Trophoblast cell (in vitro differentiated cells and primary cell): ENCODE results near the gene TM9SF2.

Experiments used
- DNase-seq, 2 donors: peaks; one replicate each; pipeline ENCODE4 v3.0.0-alpha.2; 2016
- H2AFZ ChIP-seq: 2 replicates; pipeline ENCODE4 v1.6.1; 2013; ENCODE audit warnings: low read length, moderate library complexity, mild to moderate bottlenecking; ENCODE audit not compliant: insufficient read depth, poor library complexity
- H2AK5ac ChIP-seq: 2 replicates; pipeline ENCODE4 v1.6.1; 2013; ENCODE audit warnings: mild to moderate bottlenecking, low read length
- H2BK120ac ChIP-seq: 2 replicates; pipeline ENCODE4 v1.6.1; 2013; ENCODE audit warnings: low read length, mild to moderate bottlenecking, moderate library complexity; ENCODE audit not compliant: insufficient read depth, poor library complexity
- H2BK12ac ChIP-seq: 2 replicates; pipeline ENCODE4 v1.6.1; 2013; ENCODE audit warnings: mild to moderate bottlenecking, low read length, moderate library complexity
- H2BK5ac ChIP-seq: 2 replicates; pipeline ENCODE4 v1.6.1; 2013; ENCODE audit warnings: low read length, low read depth, moderate library complexity, mild to moderate bottlenecking; ENCODE audit not compliant: poor library complexity
- H3K14ac ChIP-seq: 2 replicates; pipeline ENCODE4 v1.6.1; 2013; ENCODE audit warnings: mild to moderate bottlenecking, low read length
- H3K18ac ChIP-seq: 2 replicates; pipeline ENCODE4 v1.6.1; 2013; ENCODE audit warnings: mild to moderate bottlenecking, low read length
- H3K23ac ChIP-seq: 2 replicates; pipeline ENCODE4 v1.6.1; 2013; ENCODE audit warnings: low read length
- H3K27ac ChIP-seq: 2 replicates; pipeline ENCODE4 v1.5.1; 2013; ENCODE audit warnings: low read depth, mild to moderate bottlenecking, inconsistent platforms, low read length, moderate library complexity
- H3K27me3 ChIP-seq: 2 replicates; pipeline ENCODE4 v1.6.1; 2013; ENCODE audit warnings: inconsistent platforms, mild to moderate bottlenecking, low read length, moderate library complexity; ENCODE audit not compliant: insufficient read depth
- H3K36me3 ChIP-seq, 2 experiments: 1 replicate in 1 of 2; 2 replicates in 1 of 2; pipeline ENCODE4 v1.6.1; 2013; ENCODE audit warnings: low read length in 2 of 2, mild to moderate bottlenecking in 2 of 2, moderate library complexity in 1 of 2; ENCODE audit not compliant: insufficient read depth in 2 of 2, control insufficient read depth in 1 of 2
- H3K4ac ChIP-seq: 2 replicates; pipeline ENCODE4 v1.6.1; 2013; ENCODE audit warnings: low read depth, mild to moderate bottlenecking, low read length, moderate library complexity
- H3K4me1 ChIP-seq, 2 experiments: 1 replicate in 1 of 2; 2 replicates in 1 of 2; pipeline ENCODE4 v1.6.1; 2013; ENCODE audit warnings: low read length in 2 of 2, mild to moderate bottlenecking in 2 of 2, moderate library complexity in 1 of 2; ENCODE audit not compliant: insufficient read depth in 2 of 2, control insufficient read depth in 1 of 2
- H3K4me2 ChIP-seq: 2 replicates; pipeline ENCODE4 v1.6.1; 2013; ENCODE audit warnings: inconsistent platforms, mild to moderate bottlenecking, low read length, moderate library complexity
- H3K4me3 ChIP-seq: 2 replicates; pipeline ENCODE4 v1.5.1; 2013; ENCODE audit warnings: mild to moderate bottlenecking, low read depth, low read length, inconsistent platforms
- H3K79me1 ChIP-seq: one replicate; pipeline ENCODE4 v1.6.1; 2013; ENCODE audit warnings: low read length
- H3K79me2 ChIP-seq: 2 replicates; pipeline ENCODE4 v1.6.1; 2013; ENCODE audit warnings: low read length, mild to moderate bottlenecking; ENCODE audit not compliant: control insufficient read depth, insufficient read depth, poor library complexity
- H3K9ac ChIP-seq: 2 replicates; pipeline ENCODE4 v1.6.1; 2013; ENCODE audit warnings: mild to moderate bottlenecking, low read length
- H3K9me3 ChIP-seq: 2 replicates; pipeline ENCODE4 v1.6.1; 2013; ENCODE audit warnings: low read depth, mild to moderate bottlenecking, control low read depth, inconsistent platforms, low read length; ENCODE audit not compliant: insufficient read depth
- H4K12ac ChIP-seq: 2 replicates; pipeline ENCODE4 v1.6.1; 2013; ENCODE audit warnings: low read depth, mild to moderate bottlenecking, low read length, moderate library complexity
- H4K8ac ChIP-seq: 2 replicates; pipeline ENCODE4 v1.6.1; 2013; ENCODE audit warnings: low read depth, mild to moderate bottlenecking, low read length, moderate library complexity
- H4K91ac ChIP-seq: one replicate; pipeline ENCODE4 v1.6.1; 2013; ENCODE audit warnings: low read depth, mild to moderate bottlenecking, low read length, moderate library complexity
- WGBS: extraction: QIAGEN DNeasy Blood & Tissue Kit; methylation state at CpG from one replicate; pipeline ENCODE4 v1.1.7; 2013; ENCODE audit warnings: missing lambda C conversion rate; ENCODE audit not compliant: insufficient read length, insufficient coverage; ENCODE audit errors: extremely low coverage; 5-methylcytosine and 5-hydroxymethylcytosine counted together

TM9SF2 gene

DNA sequence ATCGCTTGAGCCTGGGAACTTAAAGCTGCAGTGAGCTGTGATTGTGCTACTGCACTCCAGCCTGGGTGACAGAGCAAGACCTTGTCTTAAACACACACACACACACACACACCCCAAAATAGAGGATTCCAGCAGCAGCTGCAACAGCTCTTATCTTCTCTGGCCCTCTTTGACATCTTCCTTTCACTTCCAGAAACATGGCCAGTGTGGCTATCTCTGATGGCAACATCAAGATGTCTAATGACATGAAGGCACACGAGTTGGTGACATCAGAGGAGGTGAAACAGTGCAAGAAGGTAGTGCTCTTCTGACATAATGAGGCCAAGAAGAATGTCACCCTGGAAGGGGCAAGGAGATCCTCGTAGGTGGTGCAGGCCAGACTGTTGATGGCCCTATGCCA lies 81.2 kb downstream of the TM9SF2 start:
- WGBS = no CpG with 5 or more reads among the region's 3 CpGs
- Histone ChIP-seq H2BK5ac (no peak overlapping the region), H2BK120ac (no peak overlapping the region), H3K4me2 (no peak overlapping the region), H4K8ac (no peak overlapping the region), H3K4ac (no peak overlapping the region), H3K27me3 (no peaks in the 10 kb centered on the region), H3K18ac (no peak overlapping the region), H2AFZ (no peak overlapping the region), H3K14ac (no peak overlapping the region), H3K79me1 (no peaks in the 10 kb centered on the region), H3K9ac (no peak overlapping the region), H3K79me2 (no peaks in the 10 kb centered on the region), H4K91ac (no peak overlapping the region), H3K27ac (no peak overlapping the region), H3K9me3 (no peaks in the 10 kb centered on the region), H2AK5ac (no peak overlapping the region), H3K23ac (peak overlapping the region; percentile 23), H4K12ac (no peak overlapping the region), H3K4me1 (no peaks in the 10 kb centered on the region), H3K4me3 (no peak overlapping the region), H2BK12ac (no peak overlapping the region), H3K36me3 (no peaks in the 10 kb centered on the region)
- no peak for DNase-seq

DNA sequence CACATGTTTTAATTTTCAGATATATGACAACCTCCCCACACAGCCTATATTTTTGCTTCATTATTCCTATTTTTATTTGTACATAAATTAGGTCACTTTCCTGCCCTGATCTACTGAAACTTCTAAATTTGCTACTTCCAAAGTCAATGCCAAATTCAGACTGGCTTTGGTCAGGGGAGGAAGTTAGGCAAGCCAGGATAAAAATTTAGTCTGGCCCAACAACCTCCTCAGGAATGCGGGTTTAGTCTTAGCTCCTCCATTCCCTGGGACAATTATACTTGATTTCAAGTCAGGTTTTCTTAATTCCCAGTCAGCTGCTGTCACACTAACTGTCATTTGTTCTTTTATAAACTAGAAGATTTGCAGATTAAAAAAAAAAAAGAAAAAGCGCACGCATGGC lies 84.3 kb downstream of the TM9SF2 start:
- no peak overlapping the region for H2BK5ac ChIP-seq
- H4K8ac ChIP-seq = no peak overlapping the region
- no peak overlapping the region for H2BK120ac ChIP-seq
- no peak overlapping the region for H3K4ac ChIP-seq
- no peak for DNase-seq
- H2BK12ac ChIP-seq = no peak overlapping the region
- no peak overlapping the region for H3K4me3 ChIP-seq
- no CpG with 5 or more reads among the region's 3 CpGs for WGBS
- no peak overlapping the region for H3K4me2 ChIP-seq
- no peak overlapping the region for H3K9ac ChIP-seq
- H4K91ac ChIP-seq = no peak overlapping the region
- H2AK5ac ChIP-seq = no peak overlapping the region
- H3K79me1 ChIP-seq = no peaks in the 10 kb centered on the region
- no peak overlapping the region for H3K18ac ChIP-seq
- H3K4me1 ChIP-seq = no peaks in the 10 kb centered on the region
- H4K12ac ChIP-seq = no peak overlapping the region
- no peak overlapping the region for H3K27ac ChIP-seq
- no peak overlapping the region for H3K23ac ChIP-seq
- H3K36me3 ChIP-seq = no peaks in the 10 kb centered on the region
- no peak overlapping the region for H2AFZ ChIP-seq
- H3K79me2 ChIP-seq = no peaks in the 10 kb centered on the region
- no peaks in the 10 kb centered on the region for H3K9me3 ChIP-seq
- H3K27me3 ChIP-seq = no peaks in the 10 kb centered on the region
- H3K14ac ChIP-seq = no peak overlapping the region

DNA sequence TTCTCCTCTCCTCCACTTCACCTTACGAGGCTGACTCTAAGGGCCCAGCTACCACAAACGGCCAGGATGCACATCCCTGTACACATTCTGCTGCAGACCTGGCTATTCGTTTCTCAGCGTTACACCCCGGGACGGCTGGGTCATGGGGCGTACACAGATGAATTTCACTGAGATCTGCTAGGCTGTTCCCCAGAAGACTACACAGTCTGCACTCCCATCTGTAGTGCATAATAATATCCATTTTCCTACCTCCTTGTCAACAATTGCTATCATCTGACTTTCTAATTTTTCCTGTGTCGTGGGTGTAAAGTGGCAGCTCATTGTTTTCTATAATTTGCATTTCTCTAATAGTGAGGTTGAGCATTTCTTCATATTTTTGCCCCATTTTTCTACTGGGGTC lies 85.7 kb downstream of the TM9SF2 start:
- DNase-seq = no peak
- Histone ChIP-seq H4K91ac (no peak overlapping the region), H3K79me1 (no peaks in the 10 kb centered on the region), H3K79me2 (no peaks in the 10 kb centered on the region), H2BK120ac (no peak overlapping the region), H2AFZ (no peak overlapping the region), H3K23ac (peak overlapping the region; percentile 42), H3K18ac (no peak overlapping the region), H3K4me2 (no peak overlapping the region), H3K27ac (no peak overlapping the region), H2BK5ac (no peak overlapping the region), H3K4me3 (no peak overlapping the region), H3K36me3 (no peaks in the 10 kb centered on the region), H2BK12ac (no peak overlapping the region), H4K12ac (no peak overlapping the region), H4K8ac (no peak overlapping the region), H3K27me3 (no peaks in the 10 kb centered on the region), H2AK5ac (no peak overlapping the region), H3K4me1 (no peaks in the 10 kb centered on the region), H3K14ac (no peak overlapping the region), H3K9me3 (no peaks in the 10 kb centered on the region), H3K9ac (no peak overlapping the region), H3K4ac (no peak overlapping the region)
- WGBS = no CpG with 5 or more reads among the region's 8 CpGs

DNA sequence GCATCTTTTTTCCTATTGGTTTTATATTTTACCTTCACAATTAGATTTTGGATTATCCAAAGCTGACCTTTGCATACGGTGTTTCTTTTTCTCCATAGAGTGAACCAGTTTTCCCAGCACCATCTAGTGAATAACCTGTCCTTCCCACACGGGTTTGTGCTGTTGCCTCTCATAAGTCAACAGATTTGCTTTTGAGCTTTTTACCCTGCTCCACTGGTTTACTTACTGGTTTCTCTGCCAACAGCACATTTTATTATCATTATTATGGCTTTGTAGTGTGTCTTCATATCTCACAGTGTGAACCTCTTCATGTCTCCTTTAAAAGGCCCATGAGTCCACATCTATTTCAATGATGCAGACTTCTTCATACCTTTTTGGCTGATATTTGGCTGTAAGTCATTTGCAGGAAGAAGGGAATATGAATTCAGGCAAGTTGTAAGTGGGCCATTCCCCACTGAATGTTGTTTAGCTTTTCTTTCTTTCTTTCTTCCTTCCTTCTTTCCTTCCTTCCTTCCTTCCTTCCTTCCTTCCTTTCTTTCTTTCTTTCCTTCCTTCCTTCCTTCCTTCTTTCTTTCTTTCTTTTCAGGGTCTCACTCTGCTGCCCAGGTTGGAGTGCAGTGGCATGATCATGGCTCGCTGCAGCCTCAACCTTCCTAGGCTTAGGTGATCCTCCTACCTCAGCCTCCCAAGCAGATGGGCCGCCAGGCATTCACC lies 86.8 kb downstream of the TM9SF2 start:
- Histone ChIP-seq H3K79me2 (no peaks in the 10 kb centered on the region), H3K27ac (no peak overlapping the region), H3K4me2 (no peak overlapping the region), H2BK12ac (no peak overlapping the region), H4K12ac (no peak overlapping the region), H2BK5ac (no peak overlapping the region), H3K27me3 (no peaks in the 10 kb centered on the region), H2AK5ac (no peak overlapping the region), H3K9me3 (no peaks in the 10 kb centered on the region), H4K8ac (no peak overlapping the region), H3K14ac (no peak overlapping the region), H3K18ac (no peak overlapping the region), H3K4ac (no peak overlapping the region), H2BK120ac (no peak overlapping the region), H3K36me3 (no peaks in the 10 kb centered on the region), H2AFZ (no peak overlapping the region), H3K79me1 (no peaks in the 10 kb centered on the region), H3K4me3 (no peak overlapping the region), H3K4me1 (no peaks in the 10 kb centered on the region), H3K23ac (no peak overlapping the region), H4K91ac (no peak overlapping the region), H3K9ac (no peak overlapping the region)
- WGBS = no CpG with 5 or more reads among the region's 4 CpGs
- DNase-seq = no peak
